Muscle layer of duodenum (tissue), 2 donors: ENCODE data around the gene MMADHC.

Source experiments
- H3K27ac ChIP-seq: one replicate; pipeline ENCODE4 v1.7.0; 2013; ENCODE audit warnings: mild to moderate bottlenecking, low read length
- H3K27me3 ChIP-seq: one replicate; pipeline ENCODE4 v1.7.0; 2013; ENCODE audit warnings: low read depth, mild to moderate bottlenecking, control low read depth, low read length
- H3K36me3 ChIP-seq, 2 donors: one replicate each; pipeline ENCODE4 v1.7.0; 2013; ENCODE audit warnings: low read length in 2 of 2, control low read depth in 1 of 2, mild to moderate bottlenecking in 1 of 2; ENCODE audit not compliant: insufficient read depth in 2 of 2, control insufficient read depth in 1 of 2
- H3K4me1 ChIP-seq, 2 donors: one replicate each; pipeline ENCODE4 v1.7.0; 2013; ENCODE audit warnings: low read length in 2 of 2, mild to moderate bottlenecking in 2 of 2, control low read depth in 1 of 2, moderate library complexity in 1 of 2; ENCODE audit not compliant: insufficient read depth in 2 of 2, control insufficient read depth in 1 of 2
- H3K4me3 ChIP-seq, 2 donors: one replicate each; pipeline ENCODE4 v1.7.0; 2013; ENCODE audit warnings: low read length in 2 of 2, low read depth in 1 of 2, mild to moderate bottlenecking in 1 of 2
- H3K9me3 ChIP-seq, 2 donors: one replicate each; pipeline ENCODE4 v1.7.0; 2013; ENCODE audit warnings: low read length in 2 of 2, control low read depth in 1 of 2, mild to moderate bottlenecking in 1 of 2; ENCODE audit not compliant: control insufficient read depth in 1 of 2
- donor health status: healthy.

Gene MMADHC

DNA sequence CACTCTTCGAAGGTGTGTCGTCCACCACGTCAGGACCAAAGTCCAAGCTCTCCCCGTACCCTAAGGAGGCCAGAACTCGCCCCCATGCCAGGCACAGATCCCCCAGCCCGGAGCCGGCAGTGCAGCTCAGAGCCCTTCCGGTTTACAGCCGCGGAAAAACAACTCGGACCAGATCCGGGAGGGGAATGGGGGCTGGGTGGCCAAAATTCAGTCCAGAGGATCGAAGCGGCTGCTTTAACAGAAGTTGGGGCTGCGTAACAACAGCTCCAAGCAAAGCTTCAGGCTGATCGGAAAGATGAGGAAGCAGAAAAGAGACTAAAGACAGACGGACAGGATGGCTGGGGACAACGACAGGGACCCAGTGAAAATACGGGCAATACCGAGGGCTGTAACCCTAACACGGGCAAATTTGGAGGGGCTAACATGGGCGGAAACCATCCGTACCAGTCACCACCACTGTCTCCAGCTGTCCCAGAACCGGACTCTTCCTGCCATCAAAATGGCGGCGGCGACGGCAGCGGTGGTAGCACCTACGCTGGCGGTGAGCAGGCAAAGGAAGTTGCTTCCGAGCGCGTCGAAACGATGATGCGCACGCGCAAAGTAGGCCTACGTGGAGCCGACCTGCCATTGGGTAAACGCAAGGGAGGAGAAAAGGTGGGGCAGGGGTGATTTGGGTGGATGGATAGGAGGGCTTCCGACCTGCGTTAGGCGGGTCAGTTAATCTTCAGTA is at the start of gene MMADHC:
Gene MMADHC, minus strand, starts transcription at position 556 of the 730 bp plus-strand sequence. CDS start 678 bp downstream, outside the sequence.
- Histone ChIP-seq H3K9me3 (no peaks in the 10 kb centered on the region), H3K36me3 (peaks cover 0 to 5% of the 10 kb centered on the region in 2 donors), H3K27ac (peak within 1 kb of the TSS; percentile 99), H3K4me1 (peaks cover 6 to 40% of the 10 kb centered on the region in 2 donors), H3K4me3 (peak within 1 kb of the TSS; percentile 89 to 96), H3K27me3 (no peaks in the 10 kb centered on the region)

DNA sequence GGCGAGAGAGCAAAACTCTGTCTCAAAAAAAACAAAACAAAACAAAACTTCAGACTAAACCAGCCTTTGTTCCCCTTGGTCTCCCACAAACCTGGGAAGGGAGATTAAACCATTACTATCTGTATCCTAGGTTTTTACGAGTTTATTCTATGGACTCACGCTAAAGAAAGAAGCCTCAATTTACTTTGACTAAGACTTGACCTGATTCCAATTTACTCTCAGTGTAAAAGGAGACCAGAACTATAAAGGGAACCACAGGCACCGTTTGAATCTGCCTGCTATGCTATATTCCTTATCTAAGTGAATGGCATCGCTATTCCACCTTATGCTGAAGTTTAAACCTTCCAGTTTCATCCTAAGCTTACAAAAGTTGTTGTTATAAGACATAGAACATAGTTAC is 46.5 kb upstream of the MMADHC start:
- no peak overlapping the region for H3K27ac ChIP-seq
- no peak overlapping the region for H3K4me3 ChIP-seq
- no peaks in the 10 kb centered on the region for H3K36me3 ChIP-seq
- H3K9me3 ChIP-seq: no peaks in the 10 kb centered on the region
- no peaks in the 10 kb centered on the region for H3K4me1 ChIP-seq
- no peaks in the 10 kb centered on the region for H3K27me3 ChIP-seq

DNA sequence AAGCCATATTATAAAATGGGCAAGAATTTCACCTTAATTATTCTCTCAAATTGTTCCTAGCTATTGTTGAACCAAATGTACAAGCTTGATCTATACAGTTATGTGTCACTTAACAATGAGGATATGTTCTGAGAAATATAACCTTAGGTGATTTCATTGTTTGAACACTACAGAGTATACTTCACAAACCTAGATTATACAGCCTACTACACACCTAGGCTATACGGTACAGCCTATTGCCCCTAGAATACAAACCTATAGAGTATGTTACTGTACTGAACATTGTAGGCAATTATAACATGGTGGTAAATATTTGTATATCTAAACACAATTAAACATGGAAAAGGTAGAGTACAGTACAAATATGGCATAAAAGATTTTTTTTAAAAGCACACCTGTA is 42.9 kb upstream of the MMADHC start:
- Histone ChIP-seq H3K9me3 (no peaks in the 10 kb centered on the region), H3K27ac (no peak overlapping the region), H3K4me3 (no peak overlapping the region), H3K36me3 (no peaks in the 10 kb centered on the region), H3K27me3 (no peaks in the 10 kb centered on the region), H3K4me1 (no peaks in the 10 kb centered on the region)

DNA sequence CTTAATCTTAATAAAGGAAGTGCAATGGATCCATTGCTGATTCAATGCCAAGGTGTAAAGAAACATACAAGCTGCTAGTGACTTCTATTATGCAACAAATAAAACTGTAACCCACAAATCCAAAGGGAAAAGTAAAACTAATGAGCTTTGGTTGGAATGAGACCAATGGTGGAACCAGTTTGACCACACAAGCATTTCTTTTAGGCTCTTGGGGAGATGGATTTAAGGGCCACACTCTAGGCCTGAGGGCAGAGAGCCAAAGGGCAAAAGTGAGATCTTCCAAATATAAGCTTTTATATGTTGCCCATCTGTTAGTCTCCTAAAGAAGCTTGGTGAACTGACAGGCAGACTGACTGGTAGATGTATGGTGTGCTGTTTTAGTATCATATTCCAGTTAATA is 41.5 kb upstream of the MMADHC start:
- Histone ChIP-seq H3K36me3 (no peaks in the 10 kb centered on the region), H3K4me1 (no peaks in the 10 kb centered on the region), H3K27ac (no peak overlapping the region), H3K9me3 (no peaks in the 10 kb centered on the region), H3K27me3 (no peaks in the 10 kb centered on the region), H3K4me3 (no peak overlapping the region)

DNA sequence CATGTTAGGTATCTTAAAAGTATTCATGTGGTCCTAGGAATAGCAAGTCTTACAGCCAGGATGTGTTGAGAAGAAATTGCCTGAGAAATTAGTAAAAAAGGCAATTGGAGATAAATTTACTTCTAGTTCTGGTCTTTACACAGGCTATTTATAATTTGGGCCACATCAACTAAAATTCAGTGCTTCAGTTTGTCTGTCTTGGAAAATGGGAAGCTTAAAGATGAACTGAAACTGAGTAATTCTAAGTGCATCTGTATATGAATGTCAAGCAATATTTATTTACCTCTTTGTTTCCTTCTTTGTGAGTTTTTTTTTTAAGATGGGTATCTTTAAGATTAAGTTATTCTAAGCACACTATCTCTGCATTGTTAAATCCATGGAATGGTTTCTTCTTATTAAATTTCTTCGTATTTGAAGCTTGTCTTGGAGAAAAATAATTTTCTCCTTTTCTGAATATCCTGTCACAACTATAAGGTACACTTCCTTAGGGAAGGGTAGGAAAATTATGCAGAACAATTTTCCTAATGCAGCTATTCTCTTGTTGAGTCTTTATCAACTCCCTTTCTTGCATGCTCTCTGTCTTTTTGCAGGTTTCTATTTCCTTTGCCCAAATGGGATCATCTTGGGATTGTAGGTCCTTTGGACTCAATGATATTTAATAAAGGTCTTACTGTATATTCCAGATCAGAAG is 39.7 kb upstream of the MMADHC start:
- Histone ChIP-seq H3K4me1 (no peaks in the 10 kb centered on the region), H3K4me3 (no peak overlapping the region), H3K36me3 (no peaks in the 10 kb centered on the region), H3K9me3 (no peaks in the 10 kb centered on the region), H3K27me3 (no peaks in the 10 kb centered on the region), H3K27ac (no peak overlapping the region)

DNA sequence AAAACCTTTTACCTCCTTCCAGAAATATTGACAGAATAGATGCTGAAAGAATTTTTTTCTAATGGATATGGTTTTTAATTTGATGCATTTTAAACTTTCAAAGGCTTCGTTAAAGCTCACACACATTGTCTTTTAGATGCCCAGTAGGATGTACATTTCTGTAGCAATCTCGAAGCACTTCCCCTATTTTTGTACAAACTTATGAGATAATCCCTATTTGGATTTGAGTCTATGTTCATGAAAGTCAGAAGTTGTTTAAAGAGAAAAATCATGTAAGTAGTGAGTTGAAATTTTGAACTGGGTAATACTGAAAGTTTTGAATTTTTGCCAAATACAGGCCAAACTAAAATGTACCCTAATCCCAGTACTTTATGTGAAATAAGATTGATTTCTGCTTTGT is 38.1 kb upstream of the MMADHC start:
- no peaks in the 10 kb centered on the region for H3K27me3 ChIP-seq

DNA sequence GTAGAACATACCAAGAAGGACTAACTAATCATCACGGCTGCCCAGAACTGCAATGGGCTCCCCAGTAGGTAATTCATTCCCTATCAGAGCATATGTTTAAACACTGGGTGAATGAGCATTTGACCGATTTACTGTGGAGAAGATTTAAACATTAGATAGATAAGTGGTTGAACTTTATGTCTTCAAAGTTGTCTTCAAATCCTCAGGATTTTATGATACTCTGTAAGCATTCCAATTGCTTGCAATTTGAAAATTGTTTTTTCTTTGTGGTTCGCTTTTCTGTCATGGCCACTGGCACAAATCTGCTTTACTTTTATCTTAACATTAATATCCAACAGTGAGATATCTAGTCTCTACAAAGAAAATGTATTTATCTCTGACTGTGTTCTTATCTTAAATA is 37.7 kb upstream of the MMADHC start:
- no peak overlapping the region for H3K4me3 ChIP-seq
- no peaks in the 10 kb centered on the region for H3K9me3 ChIP-seq
- no peaks in the 10 kb centered on the region for H3K36me3 ChIP-seq
- no peaks in the 10 kb centered on the region for H3K4me1 ChIP-seq
- no peaks in the 10 kb centered on the region for H3K27me3 ChIP-seq
- no peak overlapping the region for H3K27ac ChIP-seq

More for the DNA sequence above, 38.1 kb upstream of the MMADHC start:
- Histone ChIP-seq H3K4me3 (no peak overlapping the region), H3K4me1 (no peaks in the 10 kb centered on the region), H3K36me3 (no peaks in the 10 kb centered on the region), H3K27ac (no peak overlapping the region), H3K9me3 (no peaks in the 10 kb centered on the region)

DNA sequence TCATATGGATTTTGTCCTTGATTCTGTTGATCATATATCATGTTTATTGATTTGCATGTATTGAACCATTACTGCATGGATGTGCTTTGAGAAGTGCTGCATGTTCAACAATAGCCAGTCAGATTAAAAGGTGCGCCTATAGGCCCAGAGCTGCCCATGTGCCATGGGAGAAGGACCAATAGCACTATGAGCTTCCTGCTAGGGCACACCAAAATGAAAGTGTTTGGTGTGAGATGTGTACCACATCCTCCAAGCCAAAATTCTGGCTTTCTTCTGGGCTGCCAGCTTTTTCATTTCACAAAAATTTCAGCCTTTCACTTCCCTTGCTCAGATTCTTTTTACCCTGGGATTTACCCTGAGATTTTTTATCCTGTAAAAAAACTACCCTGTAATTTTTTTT is 34.8 kb upstream of the MMADHC start:
- H3K27me3 ChIP-seq: no peaks in the 10 kb centered on the region
- no peaks in the 10 kb centered on the region for H3K9me3 ChIP-seq

DNA sequence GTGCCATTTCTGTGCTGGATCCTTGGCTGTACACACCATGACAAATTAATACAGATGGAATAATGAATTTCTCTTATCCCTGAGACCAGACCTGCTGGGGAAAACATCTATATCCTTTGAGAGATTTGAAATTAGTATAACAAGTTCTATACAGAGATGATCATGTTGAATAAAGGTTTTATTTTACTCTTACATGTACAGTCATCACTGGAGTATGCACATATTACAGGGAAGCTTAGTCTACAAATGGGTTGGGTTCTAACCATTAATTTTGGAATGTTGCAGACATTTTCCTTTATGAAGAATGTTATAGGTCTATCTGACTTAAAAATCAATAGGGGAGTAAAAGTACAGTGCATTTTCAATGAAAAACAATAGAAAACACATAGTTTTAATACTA is 29.9 kb upstream of the MMADHC start:
- Histone ChIP-seq H3K36me3 (no peaks in the 10 kb centered on the region), H3K4me3 (no peak overlapping the region), H3K27ac (no peak overlapping the region), H3K4me1 (no peaks in the 10 kb centered on the region), H3K27me3 (no peaks in the 10 kb centered on the region), H3K9me3 (no peaks in the 10 kb centered on the region)

More for the DNA sequence above, 34.8 kb upstream of the MMADHC start:
- Histone ChIP-seq H3K4me3 (no peak overlapping the region), H3K27ac (no peak overlapping the region), H3K36me3 (no peaks in the 10 kb centered on the region), H3K4me1 (no peaks in the 10 kb centered on the region)

DNA sequence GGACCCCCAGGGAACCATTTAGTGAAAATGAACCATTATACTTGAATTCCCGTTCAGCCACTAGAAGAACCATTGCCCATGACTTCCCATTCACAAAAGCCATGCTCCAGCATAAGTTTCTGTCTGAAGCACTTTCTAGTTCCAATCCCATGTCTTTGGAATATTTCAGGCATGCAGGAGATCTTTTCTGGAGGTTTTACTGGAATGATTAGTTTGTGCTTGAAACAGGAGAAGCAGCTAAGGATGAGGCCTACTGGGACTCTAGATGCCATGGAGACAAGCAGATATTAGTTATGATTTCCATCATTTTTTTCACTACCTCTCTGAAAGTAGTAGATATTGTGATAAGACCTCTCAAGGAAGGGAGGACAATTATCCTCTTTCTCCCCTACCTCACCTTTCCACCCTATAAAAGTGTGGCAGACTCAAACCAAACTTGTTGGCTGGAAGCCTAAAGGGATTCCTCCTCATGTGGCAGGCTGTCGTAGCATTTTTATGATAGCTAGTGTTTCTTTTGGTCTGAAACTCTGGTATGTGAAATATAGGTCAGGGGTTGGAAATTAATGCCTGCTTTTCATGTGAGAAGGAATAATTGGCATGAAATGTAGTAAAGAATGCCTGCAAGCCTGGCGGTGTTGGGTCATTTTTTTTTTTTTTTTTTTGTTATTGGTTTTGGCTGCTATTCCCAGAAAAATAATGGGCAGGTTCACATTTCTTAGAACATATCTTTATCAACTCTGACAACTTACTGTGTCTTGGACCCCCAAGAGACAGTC is 29.3 kb upstream of the MMADHC start:
- H3K36me3 ChIP-seq: no peaks in the 10 kb centered on the region

DNA sequence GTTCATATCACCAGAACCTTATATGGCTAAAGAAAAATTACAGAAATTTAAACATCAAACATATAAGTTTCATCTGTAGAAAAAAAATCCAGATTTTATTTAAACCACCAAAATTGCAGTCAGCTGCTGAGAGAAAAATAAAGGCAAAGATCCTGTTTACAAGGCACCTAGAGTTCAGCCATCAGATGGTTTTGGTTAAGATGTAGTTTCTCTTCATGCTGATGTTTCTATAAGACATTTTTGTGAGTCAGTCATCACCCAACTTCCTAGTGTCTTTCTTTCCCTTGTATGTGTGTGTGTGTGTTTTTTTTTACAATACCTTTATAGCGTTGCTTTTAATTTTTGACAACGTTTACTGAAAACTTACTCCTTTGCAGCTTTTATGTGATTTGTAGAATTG is 26.1 kb upstream of the MMADHC start:
- Histone ChIP-seq H3K9me3 (no peaks in the 10 kb centered on the region), H3K4me3 (no peak overlapping the region), H3K4me1 (no peaks in the 10 kb centered on the region), H3K27me3 (no peaks in the 10 kb centered on the region), H3K27ac (no peak overlapping the region), H3K36me3 (no peaks in the 10 kb centered on the region)

More for the DNA sequence above, 29.3 kb upstream of the MMADHC start:
- Histone ChIP-seq H3K4me3 (no peak overlapping the region), H3K9me3 (no peaks in the 10 kb centered on the region), H3K4me1 (no peaks in the 10 kb centered on the region), H3K27ac (no peak overlapping the region), H3K27me3 (no peaks in the 10 kb centered on the region)
